Measurements from ENCODE around the gene RTN4R. TPM values are rescaled to one million over a fixed set of nuclear protein-coding genes. Genes with fewer than 3 reads are reported as not detected.

Gene RTN4R
- total and polyA plus RNA-seq, 9 of the 15 experiments (the other 6 are each of a cell fraction or from before 2014, with no cell fraction given): 0.04 to 2.8 (median 1.4) TPM; not detected in 3

- 0 out of 2 replicates have a peak, but pooled peaks have one; percentile 15 for TF ChIP-seq ZBTB26 (CRISPR knock-in tag; IDR thresholded peaks at IDR 0.05)
- no peak for TF ChIP-seq RFX1 (IDR thresholded peaks at IDR 0.05)
- peak; percentile 45; the same call in 1 of the 2 replicates for TF ChIP-seq USF1 (CRISPR knock-in tag; IDR thresholded peaks at IDR 0.05)
- no peak for TF ChIP-seq ZNF436 (CRISPR knock-in tag; IDR thresholded peaks at IDR 0.05)
- no peak for TF ChIP-seq TAL1 (IDR thresholded peaks at IDR 0.05)
- no peak for TF ChIP-seq TAF15 (IDR thresholded peaks at IDR 0.05; ENCODE audit: low read depth, low read length)
- TF ChIP-seq ZNF140 (CRISPR knock-in tag; IDR thresholded peaks at IDR 0.05): no peak
- no peak for TF ChIP-seq PREB (CRISPR knock-in tag; IDR thresholded peaks at IDR 0.05)
- no peak for TF ChIP-seq FOXK2 (conservative IDR thresholded peaks at IDR 0.05 in 1 of 2, IDR thresholded peaks at IDR 0.05 in 1 of 2; ENCODE audit: low read depth in 2 of 2)
- no peak for TF ChIP-seq TAF9B (IDR thresholded peaks at IDR 0.05; ENCODE audit: partially characterized antibody)
- no peak for TF ChIP-seq CBX1 (IDR thresholded peaks at IDR 0.05; ENCODE audit: low read depth)
- no peak for TF ChIP-seq ZNF717 (CRISPR knock-in tag; IDR thresholded peaks at IDR 0.05)
- no peak for TF ChIP-seq SNAPC5 (CRISPR knock-in tag; IDR thresholded peaks at IDR 0.05)
- TF ChIP-seq ZNF253 (CRISPR knock-in tag; conservative IDR thresholded peaks at IDR 0.05): no peak
- TF ChIP-seq BCL6 (CRISPR knock-in tag; IDR thresholded peaks at IDR 0.05): no peak
- no peak for TF ChIP-seq THRB (CRISPR knock-in tag; conservative IDR thresholded peaks at IDR 0.05)
- no peak for TF ChIP-seq SUPT5H (IDR thresholded peaks at IDR 0.05)
- no peak for TF ChIP-seq ZNF280B (CRISPR knock-in tag; IDR thresholded peaks at IDR 0.05)
- TF ChIP-seq ATF7 (IDR thresholded peaks at IDR 0.05): no peak
- no peak for TF ChIP-seq MEIS2 (IDR thresholded peaks at IDR 0.05; ENCODE audit: partially characterized antibody)
- 0 out of 2 replicates have a peak, but pooled peaks have one; percentile 47 for TF ChIP-seq ZNF740 (CRISPR knock-in tag; IDR thresholded peaks at IDR 0.05)
- TF ChIP-seq ZNF740 (tag; IDR thresholded peaks at IDR 0.05): no peak
These were observed 34.5 kb upstream of the RTN4R start (continued) for GRCh38 chr22:20302438-20303228.

All from K562 (cell line).